ENCODE results near the gene ZNF184.
"Not testable (repeated sequence)": the region's sequence is repeated elsewhere in the genome, so short reads cannot be mapped to it uniquely, and the experiment has no call there.

The ZNF184 gene

DNA sequence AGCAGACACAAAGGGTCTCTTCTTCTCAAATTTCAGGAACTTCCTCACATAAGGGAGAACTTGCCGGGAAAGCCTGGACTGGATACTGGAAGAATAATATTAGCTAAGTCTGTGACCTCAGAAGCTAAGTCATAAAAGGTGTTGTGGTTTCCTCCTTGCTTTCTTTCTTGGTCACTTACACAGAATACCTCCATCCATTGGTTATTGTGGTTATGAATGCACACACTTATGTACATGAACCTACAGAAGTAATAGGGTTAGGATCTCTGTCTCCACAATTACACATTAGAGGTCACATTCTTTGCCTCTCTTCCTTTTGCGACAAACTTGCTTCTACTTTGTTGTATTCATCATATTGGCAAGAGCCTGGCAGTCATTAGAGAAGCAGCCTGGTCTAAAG is 43.9 kb downstream of the ZNF184 start:
- in situ Hi-C loops (cut with MboI; ENCODE audit: low sequenced_read_pairs): no loop called here

- in situ Hi-C loops (cut with MboI; ENCODE audit: low sequenced_read_pairs): no loop called here
These were observed 44.4 kb downstream of the ZNF184 start for GRCh38 chr6:27428502-27428901.

DNA sequence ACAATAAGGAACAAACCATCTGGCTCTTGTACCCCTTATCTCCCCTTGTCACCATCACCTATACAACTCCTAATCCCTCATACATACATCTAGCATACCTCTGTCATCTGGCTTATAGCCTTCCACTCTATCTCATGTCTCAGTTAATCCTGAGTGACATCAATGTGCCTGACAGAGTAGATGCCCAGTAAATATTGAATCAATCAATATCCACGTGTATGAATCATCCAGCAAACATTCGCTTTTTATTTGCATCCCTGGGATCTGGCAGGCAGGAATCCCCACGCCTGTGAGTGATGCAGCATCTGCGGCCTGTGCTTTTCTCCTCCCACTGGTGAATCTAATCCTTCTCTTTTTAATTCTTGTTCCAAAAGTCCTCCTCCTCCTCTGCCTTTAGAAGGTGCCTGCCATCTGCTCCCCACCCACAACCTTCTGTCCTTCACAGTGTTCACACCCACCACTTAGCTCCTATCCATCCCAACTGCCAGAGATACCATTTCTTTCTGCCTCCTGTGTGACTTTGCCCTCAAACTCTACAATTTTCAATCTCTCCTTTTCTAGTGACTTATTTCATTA is 46.8 kb downstream of the ZNF184 start:
- in situ Hi-C loops (cut with MboI; ENCODE audit: low sequenced_read_pairs): no loop called here

DNA sequence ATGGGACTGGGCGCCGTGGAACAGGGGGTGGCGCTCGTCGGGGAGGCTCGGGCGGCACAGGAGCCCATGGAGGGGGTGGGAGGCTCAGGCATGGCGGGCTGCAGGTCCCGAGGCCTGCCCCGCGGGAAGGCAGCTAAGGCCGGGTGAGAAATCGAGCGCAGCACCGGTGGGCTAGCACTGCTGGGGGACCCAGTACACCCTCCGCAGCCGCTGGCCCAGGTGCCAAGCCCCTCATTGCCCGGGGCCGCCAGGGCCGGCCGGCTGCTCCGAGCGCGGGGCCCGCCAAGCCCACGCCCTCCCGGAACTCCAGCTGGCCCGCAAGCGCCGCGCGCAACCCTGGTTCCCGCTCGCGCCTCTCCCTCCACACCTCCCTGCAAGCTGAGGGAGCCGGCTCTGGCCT is 48.1 kb downstream of the ZNF184 start:
- in situ Hi-C loops (cut with MboI; ENCODE audit: low sequenced_read_pairs): not testable (repeated sequence)

- in situ Hi-C loops (cut with MboI; ENCODE audit: low sequenced_read_pairs): no loop called here
These were observed 50.1 kb downstream of the ZNF184 start for GRCh38 chr6:27422651-27423332.

DNA sequence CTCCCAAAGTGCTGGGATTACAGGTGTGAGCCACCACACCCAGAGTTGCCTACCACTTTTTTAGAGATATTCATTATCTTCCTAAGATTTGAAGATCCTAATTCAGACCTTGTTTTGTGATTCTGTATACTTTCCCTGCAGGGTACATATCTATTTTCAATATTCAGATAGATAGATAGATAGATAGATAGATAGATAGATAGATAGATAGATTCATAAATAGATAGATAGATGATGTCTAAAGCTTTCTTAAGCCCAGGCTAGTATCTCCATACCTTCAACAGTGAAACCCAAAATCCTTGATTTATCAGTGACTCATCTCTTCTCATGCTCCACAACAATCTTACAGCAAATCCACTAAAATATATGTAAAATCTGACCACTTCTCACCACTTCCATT is 53.5 kb downstream of the ZNF184 start:
- in situ Hi-C loops (cut with MboI; ENCODE audit: low sequenced_read_pairs): no loop called here

- in situ Hi-C loops (cut with MboI; ENCODE audit: low sequenced_read_pairs): no loop called here
These were observed 57.0 kb downstream of the ZNF184 start for GRCh38 chr6:27415898-27416297.

DNA sequence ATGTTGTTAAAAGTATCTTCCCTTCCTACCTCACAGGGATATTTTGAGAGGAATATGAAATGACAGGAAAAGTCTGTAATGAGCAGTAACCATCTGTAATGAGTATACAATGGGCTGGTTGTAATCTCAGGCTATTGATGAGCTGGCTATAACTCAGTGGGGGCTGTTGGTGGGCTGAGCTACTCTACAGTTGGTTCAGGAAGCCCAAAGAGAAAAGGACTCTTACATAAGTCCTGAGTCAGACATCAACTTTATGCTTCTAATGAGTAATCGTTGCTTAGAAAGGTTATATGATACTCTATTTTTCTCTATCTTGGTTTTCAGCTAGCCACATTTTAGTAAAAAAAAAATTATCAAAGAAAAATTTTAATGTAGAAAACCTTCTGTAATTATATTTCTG is 57.9 kb downstream of the ZNF184 start:
- in situ Hi-C loops (cut with MboI; ENCODE audit: low sequenced_read_pairs): no loop called here

- in situ Hi-C loops (cut with MboI; ENCODE audit: low sequenced_read_pairs): no loop called here
These were observed 58.6 kb downstream of the ZNF184 start for GRCh38 chr6:27414300-27414699.

- in situ Hi-C loops (cut with MboI; ENCODE audit: low sequenced_read_pairs): no loop called here
These were observed 65.6 kb downstream of the ZNF184 start for GRCh38 chr6:27407153-27407814.

DNA sequence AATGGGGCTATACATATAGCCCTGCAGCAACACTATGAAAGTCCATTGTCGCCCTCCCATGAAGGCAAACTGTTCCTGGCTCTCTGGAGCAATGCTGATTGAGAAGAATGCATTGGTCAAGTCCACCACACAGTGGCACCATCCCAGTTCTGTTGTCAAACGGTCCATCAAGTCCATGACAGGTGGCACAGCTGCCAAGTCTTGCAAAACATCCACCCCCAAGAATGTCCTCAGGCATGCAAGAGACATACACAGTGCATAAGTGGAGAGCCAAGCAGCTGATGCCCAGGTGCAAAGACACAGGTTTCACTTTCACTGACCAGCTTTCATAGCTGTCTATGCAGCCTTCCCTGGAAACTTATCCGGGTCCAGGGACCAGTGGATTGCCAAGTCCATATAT is 66.8 kb downstream of the ZNF184 start:
- in situ Hi-C loops (cut with MboI; ENCODE audit: low sequenced_read_pairs): no loop called here

GRCh38 chr6:27400877-27401642 is 71.8 kb downstream of the ZNF184 start:
- in situ Hi-C loops (cut with MboI; ENCODE audit: low sequenced_read_pairs): no loop called here

Data from HL-60/S4 (cell line).